HG03521 (cell line): ENCODE measurements around the gene NR0B2.
"Not testable (repeated sequence)": the region's sequence is repeated elsewhere in the genome, so short reads cannot be mapped to it uniquely, and the experiment has no call there.

Experiments used
- ATAC-seq: cut with Tn5 transposase; IDR thresholded peaks from one replicate; pipeline ENCODE4 v1.9.1; 2021; ENCODE audit warnings: mild to moderate bottlenecking, moderate library complexity; ENCODE audit not compliant: unreplicated experiment

NR0B2 gene

GRCh38 chr1:26913754-26914619 lies at the start of gene NR0B2:
NR0B2 (minus strand) TSS chr1:26913975; CDS start chr1:26913940, 35 bp downstream.
- no peak for ATAC-seq

- ATAC-seq, result no peak
Observed at GRCh38 chr1:26961826-26962225, 48.1 kb upstream of the NR0B2 start.

GRCh38 chr1:26960625-26960966 lies 46.8 kb upstream of the NR0B2 start:
- no peak for ATAC-seq

- ATAC-seq, result no peak
Observed at GRCh38 chr1:26959722-26960624, 46.2 kb upstream of the NR0B2 start, which contains the start of gene KDF1. KDF1 (minus strand) TSS chr1:26960468; CDS start chr1:26952380, 8,088 bp downstream.

- no peak for ATAC-seq
Observed at GRCh38 chr1:26959270-26959669, 45.5 kb upstream of the NR0B2 start.

- no peak for ATAC-seq
Observed at GRCh38 chr1:26957306-26957705, 43.5 kb upstream of the NR0B2 start.

- no peak for ATAC-seq
Observed at GRCh38 chr1:26956321-26956720, 42.5 kb upstream of the NR0B2 start.

- no peak for ATAC-seq
Observed at GRCh38 chr1:26953374-26953773, 39.6 kb upstream of the NR0B2 start.

GRCh38 chr1:26951821-26952497 lies 38.2 kb upstream of the NR0B2 start:
- no peak for ATAC-seq

- no peak for ATAC-seq
Observed at GRCh38 chr1:26951216-26951615, 37.4 kb upstream of the NR0B2 start.

GRCh38 chr1:26950602-26951001 lies 36.8 kb upstream of the NR0B2 start:
- ATAC-seq, result no peak

- no peak for ATAC-seq
Observed at GRCh38 chr1:26949926-26950319, 36.1 kb upstream of the NR0B2 start.

- ATAC-seq, result no peak
Observed at GRCh38 chr1:26949266-26949925, 35.6 kb upstream of the NR0B2 start.

GRCh38 chr1:26948725-26949057 lies 34.9 kb upstream of the NR0B2 start:
- not testable (repeated sequence) for ATAC-seq

- ATAC-seq, result no peak
Observed at GRCh38 chr1:26946270-26946669, 32.5 kb upstream of the NR0B2 start.

- ATAC-seq, result no peak
Observed at GRCh38 chr1:26945728-26946127, 32.0 kb upstream of the NR0B2 start.

GRCh38 chr1:26945138-26945537 lies 31.4 kb upstream of the NR0B2 start:
- no peak for ATAC-seq

GRCh38 chr1:26942656-26943055 lies 28.9 kb upstream of the NR0B2 start:
- ATAC-seq, result no peak

GRCh38 chr1:26941311-26941710 lies 27.5 kb upstream of the NR0B2 start:
- ATAC-seq, result no peak

- ATAC-seq, result no peak
Observed at GRCh38 chr1:26938659-26939025, 24.9 kb upstream of the NR0B2 start.
